GM12873 (cell line): ENCODE results near the gene GAS7.

ENCODE experiments used
- TF ChIP-seq, protein P1 (sequence below): IDR thresholded peaks from 2 replicates; pipeline ENCODE4 v1.5.1; 2012; ENCODE audit warnings: low read depth, mild to moderate bottlenecking, moderate library complexity, low read length, control low read depth; ENCODE audit not compliant: insufficient read depth; ENCODE audit errors: missing control alignments

The GAS7 gene

DNA sequence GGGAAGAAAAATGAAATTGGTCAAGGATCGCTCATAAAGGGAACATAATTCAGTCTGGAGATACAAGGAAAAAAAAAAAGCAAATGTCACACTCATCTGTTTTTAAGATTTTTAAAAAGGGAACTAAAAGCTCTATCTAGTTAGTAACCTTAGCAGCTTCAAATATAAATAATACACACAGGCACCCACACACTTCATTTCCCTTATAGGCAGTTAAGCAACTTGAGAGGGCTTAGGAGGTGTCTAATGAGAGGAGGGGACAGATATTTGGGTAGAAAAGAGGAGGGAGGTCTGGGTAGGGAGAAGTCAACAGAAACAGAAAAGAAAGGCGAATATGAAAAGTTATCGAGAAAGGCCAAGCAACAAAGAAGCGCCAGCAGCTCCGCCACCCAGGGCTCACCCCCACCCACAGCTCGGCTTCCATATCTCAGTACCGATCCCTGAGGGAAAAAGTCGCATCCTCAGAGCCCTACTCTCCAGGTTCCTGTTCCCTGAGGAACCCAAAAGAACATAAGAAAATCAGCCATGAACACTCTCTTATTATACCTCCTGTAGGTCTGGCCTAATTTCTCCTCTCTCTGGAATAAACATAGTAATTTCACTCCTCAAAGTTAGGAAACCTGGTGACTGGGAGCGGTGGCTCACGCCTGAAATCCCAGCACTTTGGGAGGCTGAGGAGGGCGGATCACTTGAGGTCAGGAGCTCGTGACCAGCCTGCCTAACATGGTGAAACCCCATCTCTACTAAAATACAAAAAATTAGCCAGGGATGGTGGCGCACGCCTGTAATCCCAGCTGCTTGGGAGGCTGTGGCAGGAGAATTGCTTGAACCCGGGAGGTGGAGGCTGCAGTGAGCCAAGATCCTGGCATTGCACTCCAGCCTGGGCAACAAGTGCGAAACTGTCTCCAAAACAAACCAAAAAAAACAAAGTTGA lies 223.7 kb downstream of the GAS7 start:
- TF ChIP-seq, protein P1, sequence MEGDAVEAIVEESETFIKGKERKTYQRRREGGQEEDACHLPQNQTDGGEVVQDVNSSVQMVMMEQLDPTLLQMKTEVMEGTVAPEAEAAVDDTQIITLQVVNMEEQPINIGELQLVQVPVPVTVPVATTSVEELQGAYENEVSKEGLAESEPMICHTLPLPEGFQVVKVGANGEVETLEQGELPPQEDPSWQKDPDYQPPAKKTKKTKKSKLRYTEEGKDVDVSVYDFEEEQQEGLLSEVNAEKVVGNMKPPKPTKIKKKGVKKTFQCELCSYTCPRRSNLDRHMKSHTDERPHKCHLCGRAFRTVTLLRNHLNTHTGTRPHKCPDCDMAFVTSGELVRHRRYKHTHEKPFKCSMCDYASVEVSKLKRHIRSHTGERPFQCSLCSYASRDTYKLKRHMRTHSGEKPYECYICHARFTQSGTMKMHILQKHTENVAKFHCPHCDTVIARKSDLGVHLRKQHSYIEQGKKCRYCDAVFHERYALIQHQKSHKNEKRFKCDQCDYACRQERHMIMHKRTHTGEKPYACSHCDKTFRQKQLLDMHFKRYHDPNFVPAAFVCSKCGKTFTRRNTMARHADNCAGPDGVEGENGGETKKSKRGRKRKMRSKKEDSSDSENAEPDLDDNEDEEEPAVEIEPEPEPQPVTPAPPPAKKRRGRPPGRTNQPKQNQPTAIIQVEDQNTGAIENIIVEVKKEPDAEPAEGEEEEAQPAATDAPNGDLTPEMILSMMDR: no peak

DNA sequence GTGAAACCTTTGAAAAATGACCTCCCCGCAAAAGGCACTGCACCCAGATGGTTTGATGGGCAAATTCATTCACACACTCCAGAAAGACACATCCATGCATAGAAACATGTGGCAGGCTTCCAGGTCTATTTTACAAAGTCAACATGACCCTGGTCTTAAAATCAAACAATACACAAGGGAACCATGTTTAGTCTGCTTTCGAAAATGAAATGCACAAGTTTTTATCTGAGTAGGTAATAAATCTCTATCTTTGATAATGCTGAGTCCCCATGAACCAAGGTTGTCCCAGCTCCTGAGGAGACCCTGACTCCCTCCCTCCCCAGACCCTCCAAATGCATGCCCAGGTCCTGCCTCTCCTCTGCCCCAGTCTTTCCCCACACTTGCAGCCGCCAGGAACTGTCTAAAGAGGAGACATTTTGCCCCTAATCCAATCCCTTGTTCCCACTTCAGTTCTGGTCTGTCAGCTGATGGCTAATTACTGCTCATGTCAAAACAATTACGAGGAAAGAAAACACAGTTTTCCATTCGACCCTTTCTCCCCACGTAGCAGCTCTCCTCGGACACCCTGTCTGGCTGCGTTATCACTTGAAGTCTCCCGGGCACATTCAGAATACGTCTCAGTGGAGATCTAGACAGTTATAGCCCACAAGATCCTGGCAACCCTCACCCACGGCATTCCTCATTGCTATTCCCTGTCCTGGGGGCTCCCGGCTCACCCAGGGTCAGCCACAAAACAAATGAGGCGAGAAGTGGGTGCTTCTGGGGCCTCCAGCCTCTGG lies 224.5 kb downstream of the GAS7 start:
- TF ChIP-seq, protein P1: no peak

DNA sequence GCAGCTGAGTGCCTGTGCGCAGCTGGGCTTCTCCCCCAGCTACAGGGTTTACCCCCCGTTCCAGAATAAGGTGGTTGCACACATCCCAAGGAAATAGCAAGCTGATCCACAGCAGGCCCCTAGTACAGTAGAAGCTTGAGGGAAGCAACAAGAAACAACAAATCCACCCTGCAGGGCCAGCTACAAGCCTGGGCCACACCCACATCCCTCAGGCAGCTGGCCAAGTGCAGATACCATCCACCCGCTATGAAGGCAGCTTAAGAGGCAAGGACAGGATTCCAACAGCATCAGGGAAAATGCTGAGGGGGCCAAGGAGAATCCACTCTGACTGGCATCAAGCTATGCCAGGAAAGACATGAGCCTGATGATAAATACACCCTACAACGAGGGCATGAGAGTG lies 226.4 kb downstream of the GAS7 start:
- TF ChIP-seq, protein P1: no peak

DNA sequence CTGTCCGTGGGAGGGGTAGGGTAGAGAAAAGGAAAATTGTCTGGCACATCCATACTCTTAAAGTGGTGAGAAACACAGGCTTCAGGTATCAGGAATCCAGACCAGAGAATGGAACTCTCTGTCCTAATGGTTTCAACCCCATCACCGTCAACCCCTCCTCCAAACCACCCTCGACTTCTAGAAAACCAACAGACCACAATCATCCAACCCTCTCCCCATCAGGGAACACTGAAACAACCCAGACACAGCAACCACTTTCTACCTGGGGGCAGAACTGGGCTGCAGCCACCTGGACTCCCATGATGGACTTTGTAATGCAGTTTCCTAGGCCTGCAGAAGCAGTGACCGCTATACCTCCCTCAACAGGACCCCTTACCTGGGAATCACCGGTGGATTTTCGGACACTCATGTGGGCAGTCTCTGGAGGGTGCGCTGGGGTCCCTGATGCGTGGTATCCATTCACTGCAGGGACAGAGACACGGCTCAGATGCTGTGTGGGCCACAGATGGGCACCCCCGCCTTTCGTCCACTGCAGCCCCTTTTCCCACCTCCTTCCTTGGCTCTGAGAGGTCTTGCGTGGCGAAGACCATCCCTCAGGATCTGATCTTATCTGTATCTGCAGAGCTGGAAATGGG lies 229.0 kb downstream of the GAS7 start:
- TF ChIP-seq, protein P1: no peak

DNA sequence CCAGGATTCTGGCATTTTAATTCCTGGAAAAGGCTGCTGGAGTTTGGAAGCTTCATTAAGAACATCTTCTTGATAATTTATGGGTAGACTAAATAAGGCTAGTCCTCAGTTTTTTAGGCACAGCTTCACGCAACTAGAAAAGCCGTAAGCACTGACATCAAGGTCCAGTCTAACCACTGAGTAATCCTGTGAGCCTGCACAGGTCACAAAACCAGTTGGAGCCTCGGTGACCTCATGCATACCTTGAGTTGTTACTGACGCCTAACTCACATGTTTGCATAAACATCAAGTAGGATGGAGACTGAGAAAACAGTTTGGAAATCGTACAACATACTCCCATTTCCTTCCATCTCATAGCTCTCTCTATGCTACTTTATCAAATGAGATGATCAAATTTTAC lies 229.5 kb downstream of the GAS7 start:
- TF ChIP-seq, protein P1: no peak

DNA sequence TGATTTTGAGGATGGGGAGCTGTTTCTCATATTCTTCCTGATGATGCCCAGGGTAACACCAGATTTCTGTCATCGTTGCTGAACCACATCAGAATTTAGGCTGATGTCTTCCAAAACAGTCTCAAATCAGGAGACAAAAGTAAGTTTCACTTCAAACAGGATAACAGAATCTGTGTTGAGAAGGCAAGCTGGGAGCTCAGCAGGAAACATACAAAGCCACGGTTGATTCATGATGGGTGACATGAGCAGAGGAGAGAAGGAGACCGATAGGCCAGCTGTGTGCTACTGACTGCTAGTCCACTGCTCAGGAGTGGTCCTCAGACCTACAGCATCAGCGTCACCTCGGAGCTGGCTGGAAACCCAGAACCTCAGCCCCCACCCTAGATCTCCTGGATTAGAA lies 230.4 kb downstream of the GAS7 start:
- TF ChIP-seq, protein P1: no peak
